Stimulated activated naive CD4-positive, alpha-beta T cell treated with Interleukin-2 at 50 U/mL for 16 hours (primary cell): ENCODE measurements around the gene ACVR2B.
"Not testable (repeated sequence)": the region's sequence is repeated elsewhere in the genome, so short reads cannot be mapped to it uniquely, and the experiment has no call there.

ENCODE experiments used
- DNase-seq: peaks from one replicate; lab custom pipeline; 2025; lab: John Stamatoyannopoulos, UW

The ACVR2B gene

DNA sequence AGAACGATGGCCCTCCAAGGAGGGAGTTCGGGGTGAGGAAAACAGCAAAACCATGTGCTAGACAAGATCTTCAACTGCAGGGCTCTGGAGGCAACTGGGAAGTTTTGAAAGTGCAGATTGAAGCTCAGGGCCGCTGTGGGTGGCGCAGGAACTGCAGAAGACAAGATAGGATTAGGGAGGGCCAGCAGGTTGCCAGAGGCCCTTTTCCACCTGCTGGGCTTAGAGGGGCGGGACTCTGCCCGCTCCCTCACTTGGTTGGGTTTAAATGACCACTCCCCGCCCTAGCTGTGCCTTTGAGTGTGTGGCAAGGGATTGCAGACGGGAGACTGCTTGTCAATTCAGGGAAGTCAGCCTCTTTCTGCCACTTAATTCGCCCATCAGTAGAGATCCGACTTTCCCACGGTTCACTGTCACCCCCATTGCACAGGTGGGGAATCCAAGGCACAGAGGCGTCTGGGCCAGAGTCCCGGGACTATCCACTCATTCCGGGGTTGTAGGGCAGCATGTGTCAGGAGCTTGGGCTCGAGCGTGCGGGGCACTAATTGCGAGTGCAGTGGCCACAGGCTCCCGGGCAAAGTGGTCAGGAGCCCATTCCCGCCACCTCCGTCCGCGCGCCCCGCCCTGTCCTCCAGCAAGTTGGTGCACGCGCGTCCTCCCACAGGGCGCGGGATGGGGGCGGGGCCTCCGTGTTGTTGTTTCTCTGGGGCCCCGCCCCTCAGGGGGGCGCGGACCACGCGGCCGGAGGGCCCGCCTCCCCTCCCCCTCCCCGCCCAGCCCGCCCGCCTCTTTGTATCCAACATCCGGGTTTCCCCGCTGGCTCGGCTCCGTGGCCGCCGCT, at the start of gene ACVR2B:
TSS of gene ACVR2B (plus strand) at position 816 of the 838 bp plus-strand sequence. CDS start 433 bp downstream, outside the sequence.
- peak; percentile 69 for DNase-seq

DNA sequence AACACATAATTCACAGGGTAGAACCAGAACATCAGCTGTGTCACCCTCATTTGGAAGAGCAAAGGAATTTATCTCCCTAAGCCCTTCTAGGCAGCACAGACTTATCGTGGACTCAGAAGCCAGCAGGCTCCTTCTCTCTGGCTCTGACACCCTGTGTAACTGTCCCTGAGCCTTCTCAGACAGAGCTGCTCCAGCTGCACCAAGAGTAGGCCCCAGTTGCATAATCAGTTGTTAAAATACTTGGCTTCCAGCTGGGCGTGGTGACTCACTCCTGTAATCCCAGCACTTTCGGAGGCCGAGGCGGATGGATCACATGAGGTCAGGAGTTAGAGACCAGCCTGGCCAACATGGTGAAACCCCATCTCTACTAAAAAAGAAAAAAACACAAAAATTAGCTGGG, 49.4 kb upstream of the ACVR2B start:
- no peak for DNase-seq

DNA sequence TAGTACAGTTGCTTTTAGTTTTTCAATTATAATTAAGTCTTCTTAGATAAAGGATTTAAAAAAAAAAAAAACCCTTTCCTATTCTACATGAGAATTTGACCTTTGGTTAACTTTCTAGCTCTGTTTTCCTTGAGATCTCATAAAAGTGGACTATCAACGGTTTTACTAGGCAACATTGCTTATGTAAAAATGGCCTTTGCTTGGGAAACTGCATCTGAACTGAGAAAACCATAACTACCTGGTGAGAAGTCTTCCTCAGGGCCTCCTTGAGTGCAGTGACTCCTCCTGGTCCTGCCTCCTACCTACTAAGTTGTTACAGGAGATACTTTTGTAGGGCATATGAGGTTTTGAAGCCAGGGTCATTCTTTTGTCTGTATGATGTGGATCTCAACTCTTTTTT, 42.1 kb upstream of the ACVR2B start:
- DNase-seq: no peak

DNA sequence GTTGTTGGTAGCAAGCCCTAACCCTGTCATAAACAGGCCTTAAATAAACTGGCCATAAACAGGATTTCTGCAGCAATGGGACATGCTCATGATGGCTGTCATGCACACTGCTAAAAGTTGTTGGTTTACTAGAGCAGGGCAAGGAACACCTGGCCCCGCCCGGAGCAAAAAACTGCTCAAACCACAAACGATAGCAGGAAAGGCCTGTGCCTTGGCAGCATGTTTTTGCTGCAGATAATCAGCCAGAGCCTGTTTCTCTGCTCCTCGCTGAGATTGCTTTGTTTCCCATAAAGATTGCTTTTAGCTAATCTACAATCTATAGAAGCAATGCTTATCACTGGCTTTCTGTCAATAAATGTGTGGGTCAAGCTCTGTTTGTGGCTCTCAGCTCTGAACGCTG, 32.9 kb upstream of the ACVR2B start:
- not testable (repeated sequence) for DNase-seq

DNA sequence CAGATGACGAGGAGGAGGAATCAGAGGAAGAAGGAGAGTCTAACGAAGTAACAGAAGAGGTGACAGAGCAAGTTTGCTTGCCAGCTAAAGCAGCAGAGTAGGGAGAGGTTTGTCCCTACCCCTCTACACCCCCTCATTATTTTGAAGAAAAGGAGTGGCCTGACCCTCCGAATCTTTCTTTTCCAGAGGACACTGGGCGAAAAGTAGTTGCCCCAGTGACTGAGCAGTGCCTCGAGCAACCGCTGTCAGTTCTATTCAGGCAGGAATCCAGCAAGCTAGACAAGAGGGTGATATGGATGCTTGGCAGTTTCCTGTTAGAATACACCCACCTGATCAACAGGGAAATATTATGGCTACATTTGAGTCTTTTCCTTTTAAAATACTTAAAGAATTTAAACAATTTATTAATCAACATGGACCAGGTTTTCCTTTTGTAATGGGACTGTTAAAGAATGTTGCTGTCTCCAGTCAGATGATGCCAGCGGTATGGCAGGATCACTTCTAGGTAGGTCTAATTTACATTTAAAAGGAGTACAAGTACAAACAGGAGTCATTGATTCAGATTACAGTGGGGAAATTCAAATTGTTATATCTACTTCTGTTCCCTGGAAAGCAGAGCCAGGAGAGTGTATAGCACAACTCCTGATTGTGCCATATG, 31.9 kb upstream of the ACVR2B start:
- no peak for DNase-seq

DNA sequence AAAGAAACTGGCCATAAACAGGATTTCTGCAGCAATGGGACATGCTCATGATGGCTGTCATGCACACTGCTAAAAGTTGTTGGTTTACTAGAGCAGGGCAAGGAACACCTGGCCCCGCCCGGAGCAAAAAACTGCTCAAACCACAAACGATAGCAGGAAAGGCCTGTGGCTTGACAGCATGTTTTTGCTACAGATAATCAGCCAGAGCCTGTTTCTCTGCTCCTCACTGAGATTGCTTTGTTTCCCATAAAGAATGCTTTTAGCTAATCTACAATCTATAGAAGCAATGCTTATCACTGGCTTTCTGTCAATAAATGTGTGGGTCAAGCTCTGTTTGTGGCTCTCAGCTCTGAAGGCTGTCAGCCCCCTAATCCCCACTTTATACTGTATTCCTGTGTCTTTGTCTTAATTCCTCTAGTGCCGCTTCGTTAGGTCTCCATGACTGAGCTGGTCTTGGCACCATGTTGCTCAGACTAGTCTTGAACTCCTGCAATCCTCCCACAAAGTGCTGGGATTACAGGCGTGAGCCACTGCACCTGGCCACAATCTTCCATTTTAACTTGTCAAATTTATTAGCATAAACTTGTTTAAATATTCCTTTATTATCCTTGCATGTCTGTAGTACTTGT, 26.8 kb upstream of the ACVR2B start:
- DNase-seq: not testable (repeated sequence)

DNA sequence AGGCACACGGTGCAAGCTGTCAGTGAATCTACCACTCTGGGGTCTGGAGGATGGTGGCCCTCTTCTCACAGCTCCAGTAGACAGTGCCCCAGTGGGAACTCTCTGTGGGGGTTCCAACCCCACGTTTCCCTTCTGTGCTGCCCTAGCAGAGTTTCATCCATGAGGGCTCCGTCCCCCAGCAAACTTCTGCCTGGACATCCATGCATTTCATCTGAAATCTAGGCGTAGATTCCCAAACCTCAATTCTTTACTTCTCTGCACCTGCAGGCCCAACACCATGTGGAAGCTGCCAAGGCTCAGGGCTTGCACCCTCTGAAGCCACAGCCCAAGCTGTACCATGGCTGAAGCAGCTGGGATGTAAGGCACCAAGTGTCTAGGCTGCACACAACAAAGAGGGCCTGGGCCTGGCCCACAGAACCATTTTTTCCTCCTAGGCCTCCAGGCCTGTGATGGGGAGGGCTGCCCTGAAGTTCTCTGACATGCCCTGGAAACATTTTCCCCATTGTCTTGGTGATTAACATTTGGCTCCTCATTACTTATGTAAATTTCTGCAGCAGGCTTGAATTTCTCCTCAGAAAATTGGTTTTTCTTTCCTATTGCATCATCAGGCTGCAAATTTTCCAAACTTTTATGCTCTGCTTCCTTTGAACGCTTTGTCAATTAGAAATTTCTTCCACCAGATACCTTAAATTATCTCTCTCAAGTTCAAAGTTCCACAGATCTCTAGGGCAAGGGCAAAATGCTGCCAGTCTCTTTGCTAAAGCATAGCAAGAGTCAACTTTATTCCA, 20.6 kb upstream of the ACVR2B start:
- DNase-seq: not testable (repeated sequence)

DNA sequence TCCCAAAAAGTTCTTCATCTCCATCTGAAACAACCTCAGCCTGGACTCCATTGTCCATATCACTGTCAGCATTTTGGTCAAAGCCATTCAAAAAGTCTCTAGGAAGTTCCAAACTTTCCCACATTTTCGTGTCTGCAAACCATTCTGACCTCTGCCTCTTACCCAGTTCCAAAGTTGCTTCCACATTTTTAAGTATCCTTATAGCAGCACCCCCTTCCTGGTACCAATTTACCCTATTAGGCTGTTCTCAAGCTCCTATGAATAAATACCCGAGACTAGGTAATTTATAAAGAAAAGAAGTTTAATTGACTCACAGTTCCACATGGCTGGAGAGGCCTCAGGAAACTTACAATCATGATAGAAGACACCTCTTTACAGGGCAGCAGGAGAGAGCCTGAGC, 20.0 kb upstream of the ACVR2B start:
- DNase-seq: not testable (repeated sequence)

DNA sequence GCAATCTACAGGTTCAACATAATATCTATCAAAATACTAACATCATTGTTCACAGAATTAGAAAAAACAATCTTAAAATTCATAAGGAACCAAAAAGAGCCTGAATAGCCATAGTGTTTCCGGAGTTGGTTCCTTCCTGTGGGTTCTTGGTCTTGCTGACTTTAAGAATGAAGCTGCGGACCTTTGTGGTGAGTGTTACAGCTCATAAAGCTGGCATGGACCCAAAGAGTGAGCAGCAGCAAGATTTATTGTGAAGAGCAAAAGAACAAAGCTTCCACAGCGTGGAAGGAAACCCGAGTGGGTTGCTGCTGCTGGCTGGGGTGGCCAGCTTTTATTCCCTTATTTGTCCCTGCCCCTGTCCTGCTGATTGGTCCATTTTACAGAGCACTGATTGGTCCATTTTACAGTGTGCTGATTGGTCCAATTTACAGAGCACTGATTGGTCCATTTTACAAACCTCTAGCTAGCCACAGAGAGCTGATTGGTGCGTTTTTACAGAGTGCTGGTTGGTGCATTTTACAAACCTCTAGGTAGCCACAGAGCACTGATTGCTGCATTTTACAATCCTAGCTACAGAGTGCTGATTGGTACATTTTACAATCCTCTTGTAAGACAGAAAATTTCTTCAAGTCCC, 15.1 kb upstream of the ACVR2B start:
- DNase-seq: not testable (repeated sequence)

DNA sequence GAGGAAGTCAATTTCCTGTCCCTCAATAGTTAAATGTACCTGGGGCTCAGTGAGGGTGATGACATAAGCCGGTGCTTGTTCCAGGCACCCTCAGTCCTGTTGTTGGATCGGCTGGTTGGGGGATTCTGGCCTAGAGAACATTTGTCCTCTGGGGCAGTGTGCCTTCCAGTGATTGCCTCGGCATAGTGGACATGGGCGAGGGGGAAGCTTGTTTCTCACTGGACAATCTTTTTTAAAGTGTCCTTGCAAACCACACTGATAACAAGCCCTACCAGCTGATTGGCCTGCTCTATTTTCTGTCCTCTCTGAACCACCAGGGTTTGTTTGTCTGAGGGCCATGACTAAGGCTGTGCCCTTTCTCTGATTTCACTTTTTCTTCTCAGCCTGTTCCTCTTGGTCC, 10.5 kb upstream of the ACVR2B start:
- not testable (repeated sequence) for DNase-seq

DNA sequence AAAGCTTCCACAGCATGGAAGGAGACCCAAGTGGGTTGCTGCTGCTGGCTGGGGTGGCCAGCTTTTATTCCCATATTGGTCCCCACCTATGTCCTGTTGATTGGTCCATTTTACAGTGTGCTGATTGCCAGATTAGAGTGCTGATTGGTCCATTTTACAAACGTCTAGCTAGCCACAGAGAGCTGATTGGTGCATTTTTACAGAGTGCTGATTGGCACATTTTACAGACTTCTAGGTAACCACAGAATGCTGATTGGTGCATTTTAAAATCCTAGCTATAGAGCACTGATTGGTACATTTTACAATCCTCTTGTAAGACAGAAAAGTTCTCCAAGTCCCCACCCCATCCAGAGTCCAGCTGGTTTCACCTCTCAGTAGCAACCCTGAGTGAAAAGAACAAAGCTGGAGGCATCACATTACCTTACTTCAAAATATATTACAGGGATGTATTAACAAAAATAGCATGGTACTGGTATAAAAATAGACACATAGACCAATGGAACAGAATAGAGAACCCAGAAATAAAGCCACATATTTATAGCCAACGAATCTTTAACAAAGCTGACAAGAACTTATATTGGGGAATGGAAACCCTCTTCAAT, 7.5 kb upstream of the ACVR2B start:
- DNase-seq: no peak

DNA sequence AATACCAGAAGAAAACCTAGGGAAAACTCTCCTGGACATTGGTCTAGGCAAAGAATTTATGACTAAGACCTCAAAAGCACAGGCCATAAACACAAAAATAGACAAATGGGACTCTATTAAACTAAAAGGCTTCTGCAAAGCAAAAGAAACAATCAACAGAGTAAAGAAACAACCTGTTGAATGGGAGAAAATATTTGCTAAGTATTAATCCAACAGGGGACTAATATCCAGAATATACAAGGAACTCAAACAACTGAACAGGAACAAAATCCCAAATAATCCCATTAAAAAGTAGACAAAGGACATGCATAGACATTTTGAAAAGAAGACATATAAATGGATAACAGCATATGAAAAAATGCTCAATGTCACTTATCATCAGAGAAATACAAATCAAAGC, 6.9 kb upstream of the ACVR2B start:
- no peak for DNase-seq

DNA sequence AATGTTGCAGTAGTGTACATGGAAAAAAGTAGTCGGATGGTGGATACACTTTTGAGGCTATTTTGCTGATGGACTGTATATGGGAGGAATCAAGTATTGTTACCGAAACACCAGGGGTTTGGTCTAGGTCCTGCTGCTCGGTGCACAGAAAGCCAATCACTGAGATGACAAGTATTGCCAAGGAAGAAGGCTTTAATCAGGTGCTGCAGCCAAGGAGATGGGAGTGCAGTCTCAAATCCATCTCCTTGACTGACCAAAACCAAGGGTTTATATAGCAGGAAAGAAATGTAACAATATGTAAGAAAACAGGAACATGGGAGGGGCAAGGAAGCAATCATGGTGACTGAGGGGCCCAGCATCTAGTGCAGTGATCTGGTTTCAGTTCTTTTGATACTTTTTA, 2.8 kb upstream of the ACVR2B start:
- no peak for DNase-seq

DNA sequence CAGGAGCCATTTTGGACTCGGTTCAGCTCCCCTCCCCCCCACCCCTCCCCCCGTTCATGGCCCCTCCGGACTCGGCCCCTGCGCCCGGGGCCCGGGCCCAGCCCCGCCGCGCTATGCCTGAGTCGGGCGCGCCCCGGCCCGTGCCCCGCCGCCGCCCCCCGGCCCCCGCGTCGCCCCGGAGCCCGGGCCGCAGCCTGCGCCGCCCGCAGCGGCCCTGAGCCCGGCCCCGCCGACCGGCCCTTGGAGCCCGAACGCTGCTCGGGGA, 155 bp downstream of the ACVR2B start:
- DNase-seq: no peak

DNA sequence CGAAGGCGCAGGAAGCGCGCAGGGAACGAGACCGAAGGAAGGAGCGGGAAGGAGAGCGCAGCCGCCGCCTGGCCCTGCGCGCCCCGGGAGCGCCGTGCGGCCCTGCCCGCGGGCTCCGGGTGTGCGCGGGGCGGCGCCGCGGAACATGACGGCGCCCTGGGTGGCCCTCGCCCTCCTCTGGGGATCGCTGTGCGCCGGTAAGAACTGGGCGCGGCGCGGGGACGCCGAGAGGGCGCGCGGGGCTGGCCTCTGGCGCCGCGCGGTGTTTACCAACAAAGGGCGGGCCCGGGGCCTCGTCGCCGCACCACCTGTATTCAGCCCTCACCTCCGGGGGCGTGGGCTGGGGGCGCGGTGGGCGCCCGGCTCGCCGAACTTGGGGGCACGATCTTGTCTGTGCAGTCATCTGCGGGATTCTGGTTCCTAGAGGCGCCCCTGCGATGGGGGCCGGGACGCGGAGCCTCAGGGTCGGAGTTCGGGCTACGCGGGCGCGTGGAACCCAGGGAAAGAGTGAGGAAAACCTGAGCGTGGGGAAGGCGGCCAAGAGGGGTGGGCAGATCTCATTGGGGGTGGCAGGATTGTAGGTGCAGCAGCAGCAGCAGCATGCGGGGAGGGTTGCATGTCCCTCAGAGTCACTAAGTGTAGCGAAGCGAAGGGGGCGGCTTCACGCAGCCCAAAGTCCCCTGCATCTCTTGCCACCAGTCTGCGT, 641 bp downstream of the ACVR2B start:
- peak; percentile 15 for DNase-seq

DNA sequence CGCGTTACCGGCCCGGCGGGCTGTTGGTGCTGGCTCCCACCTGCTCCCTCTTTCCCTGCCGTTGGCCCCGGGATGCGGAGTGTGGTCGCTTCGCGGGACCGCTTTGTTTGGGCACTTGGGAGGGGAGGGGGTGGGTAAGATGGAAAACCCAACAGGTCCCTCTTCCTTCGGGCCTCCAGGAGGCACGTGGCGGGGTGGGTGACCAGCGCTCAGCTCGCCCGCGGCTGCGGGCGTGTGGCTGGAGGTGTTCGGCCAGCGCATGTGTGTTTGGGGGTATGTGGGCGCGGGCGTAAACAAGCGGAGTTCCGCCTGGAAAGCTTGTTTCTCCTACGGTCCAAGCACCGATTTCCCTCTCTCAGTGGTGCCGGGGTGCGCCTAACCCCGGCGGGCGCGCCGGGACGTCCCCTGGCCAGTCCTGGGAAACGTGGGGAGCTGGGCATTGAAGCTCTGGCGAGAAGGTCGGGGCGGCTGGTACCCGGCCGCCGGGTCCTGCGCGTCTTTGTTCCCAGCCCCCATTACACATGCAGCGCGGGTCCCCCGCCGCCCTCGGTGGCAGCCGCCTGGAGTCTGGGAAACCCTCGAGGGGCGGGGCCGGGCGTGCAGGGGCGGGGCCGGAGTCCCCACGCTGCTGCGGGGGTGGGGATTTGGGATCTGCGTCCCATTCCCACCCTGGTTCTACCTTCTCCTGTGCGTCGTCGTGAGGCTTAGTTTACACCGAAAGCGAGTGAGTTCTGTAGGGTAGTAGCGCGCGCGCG, 1.4 kb downstream of the ACVR2B start:
- DNase-seq: peak; percentile 5

DNA sequence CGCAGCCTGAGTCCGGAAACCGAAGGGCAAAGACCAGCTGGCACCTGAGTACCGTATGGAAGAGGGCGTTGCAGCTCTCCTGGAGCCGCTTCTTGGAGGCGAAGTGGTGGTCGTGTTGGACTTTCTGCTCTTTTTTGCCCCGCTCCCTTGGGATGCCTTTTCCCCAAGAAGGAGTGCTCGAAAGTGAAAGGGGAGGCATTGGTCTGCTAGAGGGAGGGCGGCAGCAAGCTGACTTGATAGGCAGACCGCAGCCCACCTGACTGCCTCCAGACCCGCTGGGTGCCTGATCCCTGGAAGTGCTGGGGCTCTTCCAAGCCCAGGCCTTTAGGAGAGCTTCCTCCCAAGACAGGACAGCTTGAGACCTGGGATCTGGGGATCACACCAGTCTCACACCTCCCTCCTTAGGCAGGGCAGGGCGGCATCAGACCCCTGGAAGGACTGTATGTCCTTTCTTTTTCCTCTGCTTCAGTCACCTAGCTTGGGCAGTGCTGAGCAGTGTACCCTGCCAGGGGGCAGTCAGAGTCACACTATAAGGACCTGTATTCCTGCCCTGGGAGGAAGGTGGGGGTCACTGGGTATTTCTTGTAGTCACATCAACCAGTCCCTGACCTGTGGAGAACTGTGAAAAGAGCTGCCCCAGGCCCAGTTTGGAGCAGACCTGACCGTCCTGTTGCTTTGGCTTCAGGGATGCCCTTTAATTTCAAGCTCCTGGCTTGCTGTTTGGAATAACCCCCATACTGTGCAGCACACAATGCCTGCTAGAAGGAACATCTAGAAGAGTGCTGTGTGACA, 2.1 kb downstream of the ACVR2B start:
- DNase-seq: no peak

DNA sequence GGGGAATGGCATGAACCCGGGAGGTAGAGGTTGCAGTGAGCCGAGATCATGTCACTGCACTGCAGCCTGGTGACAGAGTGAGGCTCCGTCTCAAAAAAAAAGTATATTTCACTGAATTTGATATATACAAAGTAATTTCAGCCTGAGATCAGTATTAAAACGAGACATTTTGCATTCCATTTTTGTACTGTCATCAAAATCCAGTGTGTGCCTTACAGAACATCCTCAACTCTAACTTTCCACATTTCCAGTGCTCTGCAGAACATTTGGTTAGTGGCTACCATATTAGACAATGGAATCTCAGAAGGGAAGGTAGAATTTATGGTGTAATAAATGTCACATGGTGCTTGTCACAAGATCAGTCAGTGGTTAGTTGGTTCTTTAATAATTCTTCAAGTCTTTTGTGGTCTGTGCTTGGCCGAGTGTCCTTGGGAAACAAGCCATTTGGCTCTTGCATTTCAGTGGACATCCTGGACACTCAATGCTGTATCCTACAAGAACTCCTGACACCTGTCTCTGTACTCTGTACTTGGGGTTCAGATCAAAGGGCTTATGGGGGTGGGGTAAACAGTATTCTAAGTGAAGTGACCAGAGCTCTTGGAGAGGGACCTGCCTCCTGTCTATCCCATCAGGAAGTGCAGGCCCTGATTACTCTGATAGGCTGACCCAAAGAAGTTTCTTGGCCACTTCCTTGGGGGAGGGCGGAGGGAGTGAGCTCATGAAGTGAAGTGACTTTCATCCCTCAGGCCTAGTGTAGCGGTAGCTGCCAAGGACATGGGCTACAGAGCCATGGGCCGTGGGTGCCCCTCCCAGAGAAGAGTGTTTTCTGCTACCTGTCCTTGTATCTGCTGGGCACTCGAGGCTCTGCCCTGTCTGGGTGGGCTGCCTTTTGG, 3.7 kb downstream of the ACVR2B start:
- no peak for DNase-seq
